Measurements from ENCODE around the gene RNFT2.

RNFT2 gene

GRCh38 chr12:116838365-116838764, 100.2 kb downstream of the RNFT2 start:
- DNase-seq: no peak

GRCh38 chr12:116839287-116839830, 101.2 kb downstream of the RNFT2 start:
- no peak for DNase-seq

GRCh38 chr12:116843085-116843484, 105.0 kb downstream of the RNFT2 start:
- no peak for DNase-seq

GRCh38 chr12:116849216-116849615, 111.1 kb downstream of the RNFT2 start:
- no peak for DNase-seq

GRCh38 chr12:116852303-116852702, 114.2 kb downstream of the RNFT2 start:
- no peak for DNase-seq

- no peak for DNase-seq
Measured at GRCh38 chr12:116853507-116853906, 115.4 kb downstream of the RNFT2 start.

GRCh38 chr12:116855744-116856470, 117.8 kb downstream of the RNFT2 start:
- no peak for DNase-seq

- DNase-seq: no peak
Measured at GRCh38 chr12:116856729-116857128, 118.6 kb downstream of the RNFT2 start.

- DNase-seq: no peak
Measured at GRCh38 chr12:116859079-116859478, 121.0 kb downstream of the RNFT2 start.

- DNase-seq: no peak
Measured at GRCh38 chr12:116860263-116860662, 122.1 kb downstream of the RNFT2 start.

GRCh38 chr12:116861320-116861719, 123.2 kb downstream of the RNFT2 start:
- DNase-seq: no peak

GRCh38 chr12:116862167-116862566, 124.1 kb downstream of the RNFT2 start:
- no peak for DNase-seq

- DNase-seq: no peak
Measured at GRCh38 chr12:116863275-116863767, 125.2 kb downstream of the RNFT2 start.

- DNase-seq: no peak
Measured at GRCh38 chr12:116864371-116865160, 126.5 kb downstream of the RNFT2 start.

- DNase-seq: no peak
Measured at GRCh38 chr12:116867523-116867922, 129.4 kb downstream of the RNFT2 start.

GRCh38 chr12:116870306-116870705, 132.2 kb downstream of the RNFT2 start:
- DNase-seq: no peak

- no peak for DNase-seq
Measured at GRCh38 chr12:116874324-116874995, 136.3 kb downstream of the RNFT2 start.

GRCh38 chr12:116876151-116876869, 138.2 kb downstream of the RNFT2 start:
- no peak for DNase-seq

GRCh38 chr12:116878567-116879508, 140.7 kb downstream of the RNFT2 start:
- no peak for DNase-seq

- DNase-seq: no peak
Measured at GRCh38 chr12:116879509-116880212, 141.5 kb downstream of the RNFT2 start.

Measured in CD4-positive, alpha-beta T cell treated with Interleukin-12 subunit alpha and Interleukin-12 subunit beta, for 1 hour (primary cell).